Measurements from ENCODE around the gene PGF. TPM values are rescaled to one million over a fixed set of nuclear protein-coding genes. Genes with fewer than 3 reads are reported as not detected.

Gene PGF
- 3.9 to 5.7 TPM (median 4.5 TPM) in 5 replicates for total RNA-seq (2022; extraction: Qiagen RNA extraction)

DNA sequence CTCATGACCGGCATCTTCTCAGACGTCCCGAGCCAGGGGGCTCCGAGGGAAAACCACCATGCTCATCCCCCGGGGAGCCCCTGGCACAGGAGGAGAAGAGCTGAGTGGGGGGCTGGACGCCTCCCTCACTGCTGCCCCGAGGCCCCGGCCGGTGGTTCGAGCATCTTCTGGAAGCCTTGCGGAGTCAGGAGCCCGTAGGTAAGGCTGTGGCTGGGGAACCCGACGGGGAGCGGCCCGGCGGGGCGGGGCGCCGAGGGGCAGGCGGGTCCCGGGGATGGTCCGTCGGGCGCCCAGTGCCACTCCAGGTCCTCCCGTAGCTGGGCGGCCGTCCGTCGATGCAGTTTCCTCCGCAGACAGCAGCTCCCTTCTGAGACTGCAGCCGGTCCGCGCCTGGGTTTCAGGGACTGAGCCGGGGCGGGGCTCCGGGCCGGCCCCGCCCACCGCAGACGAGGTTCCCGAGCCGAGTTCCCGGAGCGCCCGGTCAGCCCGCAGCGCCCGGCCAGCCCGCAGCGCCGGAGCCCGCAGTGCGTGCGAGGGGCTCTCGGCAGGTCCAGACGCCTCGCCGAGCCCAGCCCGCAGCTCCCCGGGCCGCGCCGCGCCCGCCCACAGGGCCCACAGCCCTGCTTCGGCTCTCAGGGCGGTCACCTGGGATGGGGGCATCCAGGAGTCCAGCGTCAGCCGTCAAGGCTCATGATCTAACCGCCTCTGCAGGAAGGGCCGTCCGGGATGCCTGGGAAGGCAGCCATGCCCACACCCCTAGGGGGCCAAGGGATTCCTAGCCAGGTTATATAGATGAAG, at the start of gene PGF:
TSS of gene PGF (minus strand) at position 369 of the 798 bp plus-strand sequence. CDS start at position 14, 355 bp downstream.

DNA sequence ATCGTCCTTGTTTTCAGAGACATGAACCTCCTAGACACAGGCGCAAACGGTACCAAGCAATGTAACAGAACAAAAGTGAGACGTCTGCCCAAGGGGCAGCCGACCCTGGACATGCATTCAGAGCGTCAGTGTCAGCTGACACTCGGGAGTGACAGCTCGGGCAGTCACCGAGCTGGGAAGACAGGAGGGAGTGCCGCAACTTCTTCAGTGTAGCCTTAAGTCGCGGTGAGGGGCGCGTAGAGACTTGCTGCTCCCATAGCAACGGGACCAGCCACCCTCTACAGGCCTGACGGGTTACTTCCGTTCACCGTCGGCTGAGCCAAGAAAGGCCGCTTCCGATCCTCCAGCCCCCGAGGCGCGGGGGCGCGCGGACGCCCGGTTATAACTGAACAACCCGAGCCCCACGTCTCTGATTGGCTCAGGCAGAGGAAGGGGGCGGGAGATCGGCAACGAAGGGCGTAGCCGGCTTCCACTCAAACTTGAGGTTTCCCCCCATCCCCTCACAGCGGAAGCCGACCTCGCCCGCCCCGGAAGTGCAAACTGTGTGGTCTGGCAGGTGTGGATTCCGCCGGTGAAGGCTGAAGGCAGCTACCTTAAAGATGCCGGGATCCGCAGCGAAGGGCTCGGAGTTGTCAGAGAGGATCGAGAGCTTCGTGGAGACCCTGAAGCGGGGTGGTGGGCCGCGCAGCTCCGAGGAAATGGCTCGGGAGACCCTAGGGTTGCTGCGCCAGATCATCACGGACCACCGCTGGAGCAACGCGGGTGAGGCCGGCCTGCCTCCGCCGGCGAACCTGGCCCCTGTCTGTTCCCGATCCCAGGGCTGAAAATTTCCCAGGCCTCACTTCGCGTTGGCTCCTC, 47.2 kb upstream of the PGF start, which contains the start of gene EIF2B2:
TSS of gene EIF2B2 (plus strand) at position 530 of the 858 bp plus-strand sequence. CDS start at position 600, 70 bp downstream.

DNA sequence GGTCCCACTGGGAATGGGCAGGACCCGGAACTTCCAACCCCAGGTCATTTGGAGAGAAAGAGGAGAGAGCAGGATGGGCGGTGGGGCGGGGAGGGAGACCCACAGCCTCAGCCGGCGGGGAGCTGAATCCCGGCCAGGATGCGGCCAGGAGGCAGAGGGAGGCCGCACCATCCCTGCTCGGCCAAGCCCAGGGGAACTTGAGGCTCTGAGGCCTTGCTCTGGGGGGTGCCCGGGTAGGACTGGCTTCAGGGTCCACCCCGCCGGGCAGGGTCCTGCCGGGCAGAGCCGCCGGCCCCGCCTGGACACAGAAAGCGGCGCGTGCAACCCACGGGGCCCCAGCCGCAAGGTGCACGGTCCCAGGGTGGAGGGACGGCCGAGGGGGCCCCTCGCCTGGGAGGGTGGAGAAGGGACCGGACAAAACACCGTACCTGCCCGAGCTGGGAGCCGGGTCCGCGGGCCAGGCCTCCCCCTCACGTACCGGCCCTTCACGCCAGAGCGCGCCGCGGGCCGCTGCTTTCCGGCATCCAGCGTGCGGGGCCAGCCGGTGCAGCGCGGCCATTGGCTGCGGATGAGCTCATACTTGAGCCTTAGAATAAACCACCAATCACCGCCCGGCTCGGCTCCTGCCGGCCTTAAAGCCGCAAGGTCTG, 32.5 kb downstream of the PGF start, which contains the start of gene RPS6KL1:
TSS of gene RPS6KL1 (minus strand) at position 509 of the 650 bp plus-strand sequence. CDS start 1,719 bp downstream, outside the sequence.

Other genes with a start within 250 kb of the PGF start
- 20.8 to 28.0 TPM (median 25.2 TPM) in 5 replicates for gene AREL1, start 242.5 kb downstream of the PGF start, total RNA-seq (2022; extraction: Qiagen RNA extraction)
- 38.5 to 80.2 TPM (median 46.5 TPM) in 5 replicates for gene FCF1, start 242.5 kb downstream of the PGF start, total RNA-seq (2022; extraction: Qiagen RNA extraction)
- 31.9 to 50.3 TPM (median 35.0 TPM) in 5 replicates for gene YLPM1, start 192.3 kb downstream of the PGF start, total RNA-seq (2022; extraction: Qiagen RNA extraction)
- gene PROX2, start 79.5 kb downstream of the PGF start, total RNA-seq (2022; extraction: Qiagen RNA extraction) = not detected in 5 replicates
- 96.3 to 116 TPM (median 100 TPM) in 5 replicates for gene DLST, start 73.7 kb downstream of the PGF start, total RNA-seq (2022; extraction: Qiagen RNA extraction)
- 0.21 to 0.67 TPM (median 0.45 TPM) in 5 replicates for gene RPS6KL1, start 32.3 kb downstream of the PGF start, total RNA-seq (2022; extraction: Qiagen RNA extraction)
- gene EIF2B2, start 47.3 kb upstream of the PGF start, total RNA-seq (2022; extraction: Qiagen RNA extraction) = 74.2 to 82.7 TPM (median 77.2 TPM) in 5 replicates
- gene MLH3, start 95.9 kb upstream of the PGF start, total RNA-seq (2022; extraction: Qiagen RNA extraction) = 17.5 to 21.9 TPM (median 21.0 TPM) in 5 replicates
- 23.7 to 30.3 TPM (median 25.5 TPM) in 5 replicates for gene ACYP1, start 108.4 kb upstream of the PGF start, total RNA-seq (2022; extraction: Qiagen RNA extraction)
- 4.5 to 5.6 TPM (median 4.7 TPM) in 5 replicates for gene ZC2HC1C, start 114.0 kb upstream of the PGF start, total RNA-seq (2022; extraction: Qiagen RNA extraction)
- gene NEK9, start 171.5 kb upstream of the PGF start, total RNA-seq (2022; extraction: Qiagen RNA extraction) = 32.2 to 37.4 TPM (median 35.8 TPM) in 5 replicates
- gene TMED10, start 221.0 kb upstream of the PGF start, total RNA-seq (2022; extraction: Qiagen RNA extraction) = 263 to 304 TPM (median 272 TPM) in 5 replicates

All from A549 treated with Hydrocortisone at 1 μM for 4 hours (cell line).